HCT116 (cell line): ENCODE data around the gene PACRG. TPM values are rescaled to one million over a fixed set of nuclear protein-coding genes. Genes with fewer than 3 reads are reported as not detected.

Experiments
- ATAC-seq: fragments of 200-7000 bp; cut with Tn5 transposase; 2 replicates; pipeline ENCODE4 v1.9.1; 2020; ENCODE audit warnings: mild to moderate bottlenecking, moderate library complexity
- BruUV-seq: library from RNA; stranded (reverse); fragments of 400-500 nt; replicated peaks from 2 replicates; lab custom pipeline; 2021; lab: Mats Ljungman, UMichigan
- CTCF ChIA-PET: fragments of 300-600 bp; sonication (Branson Sonifier 250); formaldehyde crosslinking; loops from one replicate; lab custom pipeline; 2021; ENCODE audit warnings: antibody characterized with exemption; lab: Charles Lee
- POLR2A ChIA-PET: fragments of 300-600, 350-600 bp; sonication (Branson Sonifier 250); formaldehyde crosslinking; loops from one replicate; lab custom pipeline; 2021; ENCODE audit warnings: antibody characterized with exemption; lab: Charles Lee
- RAD21 ChIA-PET, 2 experiments: fragments of 300-600 bp; sonication (Branson Sonifier 250); formaldehyde crosslinking; loops; one replicate each; lab custom pipeline; 2023; ENCODE audit warnings: low total read pairs in 2 of 2; ENCODE audit not compliant: uncharacterized antibody in 2 of 2, unreplicated experiment in 2 of 2, low non-redundant PET in 1 of 2; lab: Charles Lee
- DNase-seq: peaks from one replicate; pipeline ENCODE4 v3.0.0-alpha.2; 2010; ENCODE audit warnings: low read depth, low spot score
- H2AFZ ChIP-seq: fragments of 200-600 bp; shearing (Covaris generic), sonication (generic); 2 replicates; pipeline ENCODE4 v1.6.1; 2017; ENCODE audit warnings: low read depth, mixed run types, mixed read lengths, antibody characterized with exemption, low read length; ENCODE audit not compliant: poor library complexity, severe bottlenecking
- H3K27ac ChIP-seq: 2 replicates; pipeline ENCODE4 v1.5.1; 2012; ENCODE audit warnings: low read depth, low read length
- H3K27me3 ChIP-seq: fragments of 200-600 bp; sonication (generic); 2 replicates; pipeline ENCODE4 v1.6.1; 2016; ENCODE audit warnings: mixed run types, low read length, mixed read lengths; ENCODE audit not compliant: insufficient read depth
- H3K36me3 ChIP-seq, 2 experiments: fragments of 200-500 bp in 1 of 2; fragments of 200-600 bp in 1 of 2; sonication (Bioruptor generic) in 1 of 2; sonication (generic) in 1 of 2; 2 replicates each; pipeline versions ENCODE4 v1.5.1 to v1.6.1; 2014 to 2016; ENCODE audit warnings: low read length in 2 of 2, inconsistent platforms in 1 of 2, mixed read lengths in 1 of 2, mixed run types in 1 of 2; ENCODE audit not compliant: insufficient read depth in 2 of 2, control insufficient read depth in 1 of 2
- H3K4me1 ChIP-seq, 2 experiments: fragments of 200-600 bp in 1 of 2; sonication (generic) in 1 of 2; 2 replicates each; pipeline versions ENCODE4 v1.5.1 to v1.6.1; 2012 to 2017; ENCODE audit warnings: low read length in 2 of 2, inconsistent platforms in 1 of 2, mild to moderate bottlenecking in 1 of 2, mixed read lengths in 1 of 2, mixed run types in 1 of 2, moderate library complexity in 1 of 2; ENCODE audit not compliant: insufficient read depth in 2 of 2, control insufficient read depth in 1 of 2
- H3K4me2 ChIP-seq: fragments of 200-600 bp; sonication (generic); 2 replicates; pipeline ENCODE4 v1.6.1; 2017; ENCODE audit warnings: mixed run types, low read length, mixed read lengths
- H3K4me3 ChIP-seq, 2 experiments: fragments of 200-600 bp in 1 of 2; sonication (generic) in 1 of 2; replicated peaks in 1 of 2; 2 replicates each; pipeline ENCODE4 v1.5.1; 2011 to 2016; ENCODE audit warnings: low read length in 2 of 2, control low read depth in 1 of 2, low read depth in 1 of 2, mild to moderate bottlenecking in 1 of 2, mixed read lengths in 1 of 2, mixed run types in 1 of 2
- H3K79me2 ChIP-seq: fragments of 200-600 bp; sonication (generic); 2 replicates; pipeline ENCODE4 v1.6.1; 2017; ENCODE audit warnings: mild to moderate bottlenecking, mixed run types, low read length, moderate library complexity, mixed read lengths; ENCODE audit not compliant: insufficient read depth
- H3K9ac ChIP-seq: fragments of 200-600 bp; sonication (generic); 2 replicates; pipeline ENCODE4 v1.6.1; 2016; ENCODE audit warnings: low read length, mixed read lengths
- H3K9me2 ChIP-seq: fragments of 200-600 bp; sonication (generic), shearing (Covaris generic); 2 replicates; pipeline ENCODE4 v1.6.1; 2017; ENCODE audit warnings: mixed run types, mild to moderate bottlenecking, moderate library complexity; ENCODE audit not compliant: insufficient read depth
- H3K9me3 ChIP-seq, 2 experiments: fragments of 200-500 bp in 1 of 2; fragments of 200-600 bp in 1 of 2; sonication (Bioruptor generic) in 1 of 2; sonication (generic) in 1 of 2; 2 replicates each; pipeline ENCODE4 v1.6.1; 2014 to 2017; ENCODE audit warnings: low read length in 2 of 2, mixed read lengths in 2 of 2, inconsistent platforms in 1 of 2, low read depth in 1 of 2, mild to moderate bottlenecking in 1 of 2, mixed run types in 1 of 2, moderate library complexity in 1 of 2; ENCODE audit not compliant: control insufficient read depth in 1 of 2, insufficient read depth in 1 of 2
- H4K20me1 ChIP-seq: fragments of 200-600 bp; sonication (generic), shearing (Covaris generic); 2 replicates; pipeline ENCODE4 v1.6.1; 2017; ENCODE audit warnings: mixed run types, mild to moderate bottlenecking, moderate library complexity; ENCODE audit not compliant: insufficient read depth
- CBX3 ChIP-seq: IDR thresholded peaks from 2 replicates; pipeline ENCODE4 v1.6.1; 2012; ENCODE audit warnings: low read depth
- CEBPB ChIP-seq: IDR thresholded peaks from 2 replicates; pipeline ENCODE4 v1.6.1; 2012; ENCODE audit warnings: low read depth
- CTCF ChIP-seq, 3 experiments: fragments of 200-600 bp in 1 of 3; sonication (generic) in 1 of 3; IDR thresholded peaks in 2 of 3; conservative IDR thresholded peaks in 1 of 3; 2 replicates each; pipeline ENCODE4 v1.5.1; 2012 to 2017; ENCODE audit warnings: low read depth in 2 of 3, low read length in 2 of 3, antibody characterized with exemption in 1 of 3, borderline replicate concordance in 1 of 3, control low read depth in 1 of 3, mild to moderate bottlenecking in 1 of 3, mixed read lengths in 1 of 3, mixed run types in 1 of 3, moderate library complexity in 1 of 3; ENCODE audit not compliant: insufficient read depth in 1 of 3
- EGR1 ChIP-seq: IDR thresholded peaks from 2 replicates; pipeline ENCODE4 v1.6.1; 2012; ENCODE audit warnings: low read depth
- ELF1 ChIP-seq: IDR thresholded peaks from 2 replicates; pipeline ENCODE4 v1.6.1; 2012; ENCODE audit warnings: low read depth, borderline replicate concordance
- MAX ChIP-seq: IDR thresholded peaks from 2 replicates; pipeline ENCODE4 v1.6.1; 2012
- RAD21 ChIP-seq: IDR thresholded peaks from 2 replicates; pipeline ENCODE4 v1.6.1; 2012; ENCODE audit warnings: low read depth, mild to moderate bottlenecking
- REST ChIP-seq: IDR thresholded peaks from 2 replicates; pipeline ENCODE4 v1.6.1; 2012; ENCODE audit warnings: low read depth
- SRF ChIP-seq: IDR thresholded peaks from 2 replicates; pipeline ENCODE4 v1.6.1; 2012; ENCODE audit warnings: low read depth
- intact Hi-C: fragments of 100-400 bp; cut with micrococcal nuclease; formaldehyde crosslinking; loops from 2 replicates; pipeline ENCODE4 v1.10.0; 2022
- total RNA-seq: library from RNA; stranded (reverse); gene quantifications from one replicate; pipeline ENCODE4 v1.2.1, GENCODE V29; 2021; ENCODE audit not compliant: unreplicated experiment

The PACRG gene
- total RNA-seq, 1 experiment from 2014 or later = 0.71 TPM

GRCh38 chr6:163218361-163218894 is 490.7 kb downstream of the PACRG start:
- intact Hi-C loops = no loop called here
- RAD21 ChIA-PET = no interaction called here
- H3K9me3 ChIP-seq = no peaks in the 10 kb centered on the region
- CTCF ChIA-PET = no interaction called here
- no peaks in the 10 kb centered on the region for H3K4me1 ChIP-seq
- H3K9ac ChIP-seq = no peak overlapping the region
- ATAC-seq (no peak), DNase-seq (no peak)
- no peaks in the 10 kb centered on the region for H3K9me2 ChIP-seq
- TF ChIP-seq REST = no peak
- no peak for TF ChIP-seq CEBPB
- no peak for TF ChIP-seq CBX3
- TF ChIP-seq EGR1 = no peak
- H2AFZ ChIP-seq = no peak overlapping the region
- no peaks in the 10 kb centered on the region for H3K79me2 ChIP-seq
- BruUV-seq = no TSS peak
- H3K4me3 ChIP-seq = no peak overlapping the region
- H3K27ac ChIP-seq = no peak overlapping the region
- POLR2A ChIA-PET = no interaction called here
- no peaks in the 10 kb centered on the region for H4K20me1 ChIP-seq
- no peak overlapping the region for H3K4me2 ChIP-seq
- H3K36me3 ChIP-seq = no peaks in the 10 kb centered on the region
- no peaks in the 10 kb centered on the region for H3K27me3 ChIP-seq

GRCh38 chr6:163226181-163226835 is 498.5 kb downstream of the PACRG start:
- Histone ChIP-seq H3K79me2 (no peaks in the 10 kb centered on the region), H3K27ac (no peak overlapping the region), H3K4me3 (no peak overlapping the region), H3K4me2 (no peak overlapping the region), H3K9me2 (no peaks in the 10 kb centered on the region), H3K27me3 (no peaks in the 10 kb centered on the region), H2AFZ (no peak overlapping the region), H3K4me1 (no peaks in the 10 kb centered on the region), H3K9ac (no peak overlapping the region), H3K9me3 (no peaks in the 10 kb centered on the region), H4K20me1 (no peaks in the 10 kb centered on the region), H3K36me3 (no peaks in the 10 kb centered on the region)
- intact Hi-C loops = no loop called here
- POLR2A ChIA-PET = no interaction called here
- RAD21 ChIA-PET = no interaction called here
- no peak for ATAC-seq
- no peak for DNase-seq
- BruUV-seq = no TSS peak
- CTCF ChIA-PET = no interaction called here
- TF ChIP-seq SRF (no peak), RAD21 (no peak), REST (no peak), MAX (no peak), CTCF (IDR thresholded peaks at IDR 0.05 in 2 of 3, conservative IDR thresholded peaks at IDR 0.05 in 1 of 3; ENCODE audit: borderline replicate concordance in 1 of 3, insufficient read depth in 1 of 3, low read depth in 2 of 3, low read length in 2 of 3) (no peak), ELF1 (no peak)
